ENCODE measurements around the gene CREB3L2. TPM values are rescaled to one million over a fixed set of nuclear protein-coding genes. Genes with fewer than 3 reads are reported as not detected.

CREB3L2 gene
- total RNA-seq, 1 experiment from 2014 or later: 18.1 TPM

- Histone ChIP-seq H3K9ac (ENCODE audit: low read length) (no peak overlapping the region), H3K9me3 (ENCODE audit: low read length) (no peaks in the 10 kb centered on the region), H3K4me3 (ENCODE audit: low read length) (no peak overlapping the region), H3K27ac (ENCODE audit: low read length) (no peak overlapping the region), H3K27me3 (ENCODE audit: low read length) (no peaks in the 10 kb centered on the region), H3K4me2 (ENCODE audit: low read length) (no peak overlapping the region), H2AFZ (ENCODE audit: low read length) (no peak overlapping the region), H3K4me1 (ENCODE audit: insufficient read depth, low read length) (peaks cover 32% of the 10 kb centered on the region), H3K79me2 (ENCODE audit: low read length) (peaks cover 15% of the 10 kb centered on the region; the same call in 1 of the 2 replicates), H3K9me2 (replicated peaks; ENCODE audit: low read length) (no peaks in the 10 kb centered on the region), H3K36me3 (ENCODE audit: low read depth, low read length) (no peaks in the 10 kb centered on the region), H4K20me1 (ENCODE audit: low read length) (no peaks in the 10 kb centered on the region), H3F3A (ENCODE audit: low read length, unreplicated experiment) (no peaks in the 10 kb centered on the region)
- no peak for ATAC-seq
- ChIA-PET POLR2A (ENCODE audit: unreplicated experiment) (no interaction called here), CTCF (no interaction called here)
- DNase-seq: no peak
- no TSS peak for BruUV-seq (replicated peaks)
- intact Hi-C loops (cut with micrococcal nuclease): no loop called here
- TF ChIP-seq EZH2phosphoT487 (IDR thresholded peaks at IDR 0.05; ENCODE audit: borderline replicate concordance, low read length): no peak
- TF ChIP-seq CTCF (conservative IDR thresholded peaks at IDR 0.05; ENCODE audit: low read depth, low read length): no peak
These were observed 68.4 kb downstream of the CREB3L2 start for GRCh38 chr7:137933270-137934017.

- H2AFZ ChIP-seq (ENCODE audit: low read length): no peak overlapping the region
- H3K79me2 ChIP-seq (ENCODE audit: low read length): peaks cover 15% of the 10 kb centered on the region; the same call in 1 of the 2 replicates
- peak; percentile 40 for DNase-seq
- H3K36me3 ChIP-seq (ENCODE audit: low read depth, low read length): 0 out of 2 replicates have a peak, but pooled peaks cover under 1% of the 10 kb centered on the region
- H3K4me1 ChIP-seq (ENCODE audit: insufficient read depth, low read length): peaks cover 32% of the 10 kb centered on the region
- H3K27me3 ChIP-seq (ENCODE audit: low read length): no peaks in the 10 kb centered on the region
- no peak overlapping the region for H3K27ac ChIP-seq (ENCODE audit: low read length)
- H3K9me3 ChIP-seq (ENCODE audit: low read length): no peaks in the 10 kb centered on the region
- no peak overlapping the region for H3K9ac ChIP-seq (ENCODE audit: low read length)
- H3K4me2 ChIP-seq (ENCODE audit: low read length): no peak overlapping the region
- ChIA-PET CTCF (no interaction called here), POLR2A (ENCODE audit: unreplicated experiment) (no interaction called here)
- BruUV-seq (replicated peaks): no TSS peak
- H3K4me3 ChIP-seq (ENCODE audit: low read length): no peak overlapping the region
- no peaks in the 10 kb centered on the region for H3K9me2 ChIP-seq (replicated peaks; ENCODE audit: low read length)
- ATAC-seq: no peak
- TF ChIP-seq EZH2phosphoT487 (IDR thresholded peaks at IDR 0.05; ENCODE audit: borderline replicate concordance, low read length) (no peak), EZH2 (IDR thresholded peaks at IDR 0.05; ENCODE audit: low read length, unreplicated experiment) (no peak), CTCF (conservative IDR thresholded peaks at IDR 0.05; ENCODE audit: low read depth, low read length) (no peak)
- no peaks in the 10 kb centered on the region for H4K20me1 ChIP-seq (ENCODE audit: low read length)
- intact Hi-C loops (cut with micrococcal nuclease): no loop called here
- no peaks in the 10 kb centered on the region for H3F3A ChIP-seq (ENCODE audit: low read length, unreplicated experiment)
These were observed 69.0 kb downstream of the CREB3L2 start for GRCh38 chr7:137932881-137933269.

- Histone ChIP-seq H3K36me3 (ENCODE audit: low read depth, low read length) (0 out of 2 replicates have a peak, but pooled peaks cover 3% of the 10 kb centered on the region), H3K79me2 (ENCODE audit: low read length) (peaks cover 15% of the 10 kb centered on the region; the same call in 1 of the 2 replicates), H3K4me3 (ENCODE audit: low read length) (no peak overlapping the region), H3K9me3 (ENCODE audit: low read length) (no peaks in the 10 kb centered on the region), H2AFZ (ENCODE audit: low read length) (no peak overlapping the region), H3K4me1 (ENCODE audit: insufficient read depth, low read length) (peaks cover 32% of the 10 kb centered on the region), H3K27me3 (ENCODE audit: low read length) (no peaks in the 10 kb centered on the region), H3K9me2 (replicated peaks; ENCODE audit: low read length) (no peaks in the 10 kb centered on the region), H3K27ac (ENCODE audit: low read length) (no peak overlapping the region), H3K9ac (ENCODE audit: low read length) (no peak overlapping the region), H3K4me2 (ENCODE audit: low read length) (no peak overlapping the region), H3F3A (ENCODE audit: low read length, unreplicated experiment) (no peaks in the 10 kb centered on the region), H4K20me1 (ENCODE audit: low read length) (no peaks in the 10 kb centered on the region)
- ChIA-PET POLR2A (ENCODE audit: unreplicated experiment) (no interaction called here), CTCF (no interaction called here)
- no peak for DNase-seq
- no peak for TF ChIP-seq CTCF (conservative IDR thresholded peaks at IDR 0.05; ENCODE audit: low read depth, low read length)
- TF ChIP-seq EZH2 (IDR thresholded peaks at IDR 0.05; ENCODE audit: low read length, unreplicated experiment): no peak
- TF ChIP-seq EZH2phosphoT487 (IDR thresholded peaks at IDR 0.05; ENCODE audit: borderline replicate concordance, low read length): no peak
- intact Hi-C loops (cut with micrococcal nuclease): loop anchor here (2.0 kb wide), 2 partner anchors 13 to 29 kb away; no protein-coding TSS in a partner anchor
- no TSS peak for BruUV-seq (replicated peaks)
- no peak for ATAC-seq
These were observed 70.1 kb downstream of the CREB3L2 start for GRCh38 chr7:137931823-137932222.

Measured in PC-3 (cell line).